GM12873 (cell line): ENCODE data around the gene MAF.

Experiments
- CTCF ChIP-seq: IDR thresholded peaks from 2 replicates; pipeline ENCODE4 v1.5.1; 2012; ENCODE audit warnings: low read depth, mild to moderate bottlenecking, moderate library complexity, low read length, control low read depth; ENCODE audit not compliant: insufficient read depth; ENCODE audit errors: missing control alignments

Gene MAF

DNA sequence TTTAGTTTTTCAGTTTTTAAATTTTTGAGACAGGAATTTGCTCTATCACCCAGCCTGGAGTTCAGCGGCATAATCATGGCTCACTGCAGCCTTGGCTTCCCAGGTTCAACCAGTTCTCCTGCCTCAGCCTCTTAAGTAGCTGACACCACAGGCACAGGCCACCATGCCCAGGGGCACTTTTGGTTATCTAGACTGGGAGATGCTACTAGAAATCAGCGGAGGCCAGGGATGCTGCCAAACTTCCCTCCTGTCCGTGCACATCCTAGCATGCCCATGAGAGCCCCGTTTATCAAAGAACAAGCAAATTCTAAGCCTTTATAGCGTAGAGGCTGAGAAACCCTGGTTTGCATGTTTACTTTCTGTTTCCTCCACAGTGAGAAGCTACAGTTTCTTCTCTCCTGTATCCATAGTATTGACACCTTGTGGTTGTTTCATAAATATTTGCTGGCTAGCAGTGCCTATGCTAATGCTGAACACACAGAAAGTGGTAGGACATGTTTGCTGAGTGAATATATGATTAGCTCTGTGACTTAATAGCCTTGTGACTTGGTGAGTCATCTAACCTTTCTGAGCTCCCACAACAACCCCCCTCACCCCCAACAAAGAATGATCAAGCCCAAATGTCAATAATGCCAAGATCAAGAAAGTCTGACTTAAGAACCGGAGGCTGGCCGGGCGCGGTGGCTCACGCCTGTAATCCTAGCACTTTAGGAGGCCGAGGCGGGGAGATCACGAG is 39.2 kb upstream of the MAF start:
- no peak for TF ChIP-seq CTCF

DNA sequence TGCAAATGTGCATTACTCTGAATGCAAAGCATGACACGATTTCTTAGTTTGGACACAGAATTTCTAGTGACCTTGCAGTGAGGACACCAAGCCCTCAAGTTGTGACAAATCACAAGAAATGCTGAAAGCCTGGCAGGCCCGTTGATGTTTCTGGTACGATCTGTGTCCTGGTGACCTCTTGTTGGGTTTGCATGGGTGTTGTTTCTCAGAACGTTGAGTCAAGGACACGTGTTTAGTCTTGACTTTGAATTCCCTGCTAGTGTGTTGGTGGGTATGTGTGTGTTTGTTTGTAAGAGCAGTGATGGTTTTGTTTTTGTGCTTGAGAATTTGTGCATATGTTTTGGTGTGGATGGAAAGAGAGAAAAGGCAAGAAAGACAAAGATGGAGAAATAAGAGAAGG is 37.8 kb upstream of the MAF start:
- TF ChIP-seq CTCF, result no peak

DNA sequence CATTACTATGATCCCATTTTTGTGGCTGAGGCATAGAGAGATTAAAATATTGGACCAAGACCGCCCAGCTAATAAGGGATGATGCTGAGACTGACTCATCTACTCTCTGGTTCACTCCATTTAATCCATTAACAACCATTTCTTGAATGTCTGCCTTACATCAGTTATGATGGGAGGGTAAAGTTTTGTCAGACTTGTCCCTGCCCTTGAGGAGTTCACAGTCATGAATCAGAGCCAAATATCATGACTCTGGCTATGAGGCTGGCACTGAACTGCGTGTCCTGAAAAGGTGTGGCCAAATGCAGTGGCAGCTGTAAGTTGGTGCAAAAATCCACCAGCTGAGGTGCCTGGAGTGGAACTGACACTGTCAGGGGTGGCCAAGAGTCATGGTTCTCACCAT is 35.0 kb upstream of the MAF start:
- TF ChIP-seq CTCF, result no peak

- no peak for TF ChIP-seq CTCF
These were observed 33.8 kb upstream of the MAF start for GRCh38 chr16:79634298-79634697.

GRCh38 chr16:79632289-79632688 is 31.8 kb upstream of the MAF start:
- no peak for TF ChIP-seq CTCF

GRCh38 chr16:79628988-79629387 is 28.5 kb upstream of the MAF start:
- TF ChIP-seq CTCF, result no peak

GRCh38 chr16:79628501-79628975 is 28.0 kb upstream of the MAF start:
- TF ChIP-seq CTCF, result no peak
